Adipose tissue (tissue), 3 donors: ENCODE data around the gene ANKS1B. TPM values are rescaled to one million over a fixed set of nuclear protein-coding genes. Genes with fewer than 3 reads are reported as not detected.

Source experiments
- H3K27ac ChIP-seq: one replicate; pipeline ENCODE4 v1.5.1; 2013; ENCODE audit warnings: low read depth, low read length
- WGBS, 3 donors: extraction: QIAGEN DNeasy Blood & Tissue Kit; methylation state at CpG; one replicate each; pipeline ENCODE4 v1.1.7; 2013; 5-methylcytosine and 5-hydroxymethylcytosine counted together
- polyA plus RNA-seq, 3 donors: library from polyadenylated mRNA; stranded (reverse); fragments of 200-250 nt; gene quantifications; one replicate each; pipeline ENCODE4 v1.2.3, GENCODE V29; 2013
- donor health status: healthy with polysubstance abuse.
- donor health status: Bipolar disorder and iron deficiency.
- donor health status: healthy.

The ANKS1B gene
- polyA plus RNA-seq, 3 donors, result 0.58 to 4.0 (median 0.79) TPM

DNA sequence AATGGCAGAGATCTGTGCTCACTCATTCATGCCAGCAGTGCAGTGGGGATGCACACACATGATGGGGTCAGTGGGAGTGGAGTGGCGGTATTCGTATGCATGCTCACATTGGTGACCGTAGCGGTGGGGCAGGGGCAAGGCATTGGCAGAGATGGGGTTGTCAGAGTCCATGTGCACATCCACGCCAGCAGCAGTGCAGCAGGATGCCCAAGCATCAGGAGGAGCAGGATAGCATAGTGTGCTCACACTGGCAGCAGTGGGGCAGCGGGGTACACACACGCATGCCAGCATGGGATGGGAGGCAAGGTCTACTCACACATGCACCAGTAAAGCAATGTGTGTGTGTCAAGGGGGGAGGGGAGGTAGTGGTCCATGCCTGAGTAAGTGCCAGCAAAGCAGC is 426.6 kb downstream of the ANKS1B start:
- no peak overlapping the region for H3K27ac ChIP-seq
- 88 to 95% (median 93%) methylated on average over 7 of the region's 7 CpGs for WGBS, 3 donors

DNA sequence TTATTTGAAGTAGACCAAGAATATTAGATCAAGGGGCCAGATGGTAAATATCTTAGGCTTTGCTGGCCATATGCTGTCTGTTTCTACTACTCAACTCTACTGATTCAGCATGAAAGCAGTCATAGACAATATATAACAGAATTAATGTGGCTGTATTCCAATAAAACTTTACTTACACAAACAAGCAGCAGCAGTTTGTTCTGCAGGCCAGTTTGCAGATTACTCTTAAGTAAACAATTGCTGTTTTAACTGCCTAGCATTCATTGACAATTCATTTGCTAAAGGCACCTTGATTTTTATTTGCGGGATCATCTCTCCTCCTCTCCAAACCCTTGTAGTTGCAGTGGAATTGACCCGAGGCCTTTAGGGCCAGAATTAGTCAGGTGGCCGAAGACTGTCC is 431.3 kb downstream of the ANKS1B start:
- H3K27ac ChIP-seq, result no peak overlapping the region
- 64 to 71% (median 68%) methylated on average over 3 of the region's 3 CpGs for WGBS, 3 donors

DNA sequence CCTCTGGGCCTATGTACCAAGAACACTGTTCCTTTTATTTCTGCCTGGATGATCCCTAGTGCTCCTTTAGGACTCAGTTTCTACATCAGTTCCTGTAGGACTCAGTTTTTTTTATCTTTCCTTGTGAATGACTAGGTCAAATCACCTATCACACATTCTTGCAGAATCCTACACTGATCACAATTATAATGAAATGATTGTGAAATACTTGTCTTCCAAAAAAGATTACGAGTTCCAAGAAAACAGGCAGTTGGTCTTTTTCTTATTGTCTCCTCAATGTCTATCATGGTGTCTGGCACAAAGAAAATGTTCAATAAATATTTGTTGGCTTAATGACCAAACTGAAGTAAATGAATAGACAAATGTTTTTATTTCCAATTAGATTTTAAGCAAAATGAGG is 432.7 kb downstream of the ANKS1B start:
- 73 to 84% (median 83%) methylated on average over 1 of the region's 1 CpG for WGBS, 3 donors
- no peak overlapping the region for H3K27ac ChIP-seq

GRCh38 chr12:99549651-99550050 is 435.1 kb downstream of the ANKS1B start:
- no peak overlapping the region for H3K27ac ChIP-seq
- WGBS, 3 donors, result 86 to 92% (median 90%) methylated on average over 5 of the region's 5 CpGs

DNA sequence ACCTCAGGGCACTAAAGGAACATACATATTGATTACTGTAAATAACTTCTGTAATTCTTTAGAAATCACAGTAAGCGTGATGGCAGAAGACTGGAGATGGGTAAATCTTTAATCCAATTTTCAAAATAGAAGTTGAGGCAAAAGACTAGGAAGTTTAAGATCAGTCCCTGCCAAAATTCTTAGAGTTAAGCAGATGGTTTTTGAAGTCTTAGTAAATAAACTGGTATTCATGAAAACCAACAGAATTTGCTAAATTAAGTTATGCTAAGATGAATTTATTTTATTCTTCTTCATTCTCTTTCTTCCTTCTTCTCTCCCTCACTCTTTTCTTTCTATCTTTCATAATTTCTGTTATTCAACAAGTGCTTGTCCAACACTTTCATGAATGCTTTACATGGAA is 435.5 kb downstream of the ANKS1B start:
- 72 to 89% (median 86%) methylated on average over 1 of the region's 1 CpG for WGBS, 3 donors
- H3K27ac ChIP-seq, result no peak overlapping the region

DNA sequence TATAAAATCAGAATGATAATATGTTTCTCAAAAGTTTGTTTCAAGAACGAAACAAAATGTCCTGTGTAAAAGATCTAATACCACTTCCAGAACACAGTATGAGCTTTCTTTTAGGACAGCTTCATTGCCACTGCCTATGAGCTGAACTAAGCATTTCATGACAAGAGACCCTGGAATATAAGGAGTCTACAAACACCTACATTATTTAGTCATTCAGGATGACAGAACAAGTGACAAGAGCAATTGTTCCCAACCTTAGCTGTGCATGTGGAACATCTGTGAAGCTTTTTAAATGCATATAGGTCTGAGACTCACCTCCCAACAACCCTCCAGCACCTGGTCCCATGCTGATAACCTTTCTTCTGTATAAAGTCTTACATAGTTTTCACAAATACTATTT is 440.3 kb downstream of the ANKS1B start:
- WGBS, 3 donors, result 51 to 67% (median 54%) methylated on average over 1 of the region's 1 CpG
- H3K27ac ChIP-seq, result no peak overlapping the region

- H3K27ac ChIP-seq, result no peak overlapping the region
- 58 to 70% (median 63%) methylated on average over 2 of the region's 2 CpGs for WGBS, 3 donors
These were observed 454.8 kb downstream of the ANKS1B start for GRCh38 chr12:99529966-99530365.

DNA sequence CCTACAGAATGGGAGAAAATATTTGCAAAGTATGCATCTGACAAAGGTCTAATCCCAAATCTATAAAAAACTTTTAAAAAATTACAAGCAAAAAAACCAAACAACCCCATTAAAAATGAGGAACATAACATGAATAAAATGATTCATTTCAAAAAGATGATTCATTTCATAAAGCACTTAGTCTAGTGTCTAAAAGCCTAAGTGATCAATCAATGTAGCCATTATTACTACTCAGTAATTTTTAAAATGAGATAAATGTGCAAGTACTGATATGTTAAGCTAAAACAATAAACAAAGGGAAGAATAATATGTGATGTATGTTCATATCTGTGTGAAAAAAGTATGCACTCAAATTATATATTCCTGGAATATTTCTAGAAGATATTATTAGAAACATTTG is 456.3 kb downstream of the ANKS1B start:
- no peak overlapping the region for H3K27ac ChIP-seq

- no peak overlapping the region for H3K27ac ChIP-seq
- WGBS, 3 donors, result 59 to 82% (median 72%) methylated on average over 2 of the region's 2 CpGs
These were observed 460.9 kb downstream of the ANKS1B start for GRCh38 chr12:99523853-99524252.

DNA sequence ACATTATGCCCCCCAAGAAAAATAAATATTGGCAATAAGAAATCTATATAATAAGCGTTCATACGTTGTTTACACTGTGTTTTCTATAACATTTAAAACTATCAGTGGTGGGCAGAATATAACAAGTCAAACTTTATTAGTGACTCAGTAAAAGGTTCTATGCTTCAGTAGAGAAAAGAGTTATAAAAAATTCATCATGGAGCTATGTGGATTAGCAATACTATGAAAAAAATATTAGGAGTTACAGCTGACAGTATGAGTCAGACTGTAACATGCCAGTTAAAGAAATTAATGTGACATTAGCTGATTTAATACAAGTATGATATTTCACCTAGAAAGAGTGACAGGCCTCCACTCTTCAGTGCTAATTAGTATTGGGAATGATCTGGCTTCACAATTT is 462.3 kb downstream of the ANKS1B start:
- no peak overlapping the region for H3K27ac ChIP-seq
- WGBS, 3 donors, result 20 to 43% (median 42%) methylated on average over 2 of the region's 2 CpGs

GRCh38 chr12:99521664-99522063 is 463.1 kb downstream of the ANKS1B start:
- no peak overlapping the region for H3K27ac ChIP-seq
- 74 to 84% (median 83%) methylated on average over 3 of the region's 3 CpGs for WGBS, 3 donors

- H3K27ac ChIP-seq, result no peak overlapping the region
- WGBS, 3 donors, result 54 to 80% (median 79%) methylated on average over 2 of the region's 2 CpGs
These were observed 471.7 kb downstream of the ANKS1B start for GRCh38 chr12:99513066-99513465.

DNA sequence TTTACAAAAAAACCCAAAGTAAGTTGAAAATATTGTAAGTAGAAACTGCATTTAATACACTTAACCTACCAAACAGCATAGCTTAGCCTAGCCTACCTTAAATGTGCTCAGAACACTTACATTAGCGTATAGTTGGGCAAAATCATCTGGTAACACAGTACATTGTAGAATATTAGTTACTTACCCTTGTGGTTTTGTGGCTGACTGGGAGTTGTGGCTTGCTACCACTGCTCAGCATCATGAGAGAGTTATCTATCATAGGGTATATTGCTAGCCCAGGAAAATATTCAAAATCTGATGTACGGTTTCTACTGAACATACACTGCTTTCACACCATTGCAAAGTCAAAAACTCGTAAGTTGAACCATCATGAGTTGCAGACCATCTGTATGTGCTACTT is 478.9 kb downstream of the ANKS1B start:
- no peak overlapping the region for H3K27ac ChIP-seq
- WGBS, 3 donors, result 69 to 79% (median 78%) methylated on average over 3 of the region's 3 CpGs

GRCh38 chr12:99498756-99499155 is 486.0 kb downstream of the ANKS1B start:
- WGBS, 3 donors, result 54 to 65% (median 62%) methylated on average over 3 of the region's 3 CpGs
- H3K27ac ChIP-seq, result no peak overlapping the region

GRCh38 chr12:99495799-99496198 is 488.9 kb downstream of the ANKS1B start:
- no peak overlapping the region for H3K27ac ChIP-seq
- 35 to 75% (median 69%) methylated on average over 1 of the region's 1 CpG for WGBS, 3 donors

DNA sequence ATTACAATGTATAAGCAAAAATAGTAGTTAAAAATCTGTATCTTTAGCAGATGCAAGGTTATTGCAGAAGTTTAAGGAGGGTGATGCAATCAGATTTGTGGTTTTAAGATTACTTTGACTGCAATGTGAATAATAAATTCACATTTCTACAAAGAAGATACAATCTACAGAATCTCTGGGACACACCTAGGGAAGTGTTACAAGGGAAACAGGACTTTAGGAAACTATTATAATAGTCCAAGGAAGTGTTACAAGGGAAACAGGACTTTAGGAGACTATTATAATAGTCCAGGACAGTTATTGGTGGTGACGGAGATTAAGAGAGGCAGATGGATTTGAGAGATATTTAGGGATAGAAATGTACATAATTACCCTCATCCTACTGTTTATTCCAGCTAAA is 491.5 kb downstream of the ANKS1B start:
- WGBS, 3 donors, result 68 to 94% (median 75%) methylated on average over 1 of the region's 1 CpG
- H3K27ac ChIP-seq, result no peak overlapping the region

GRCh38 chr12:99486277-99486676 is 498.5 kb downstream of the ANKS1B start:
- no peak overlapping the region for H3K27ac ChIP-seq
- 53 to 88% (median 72%) methylated on average over 1 of the region's 1 CpG for whole genome bisulfite sequencing, 3 donors

DNA sequence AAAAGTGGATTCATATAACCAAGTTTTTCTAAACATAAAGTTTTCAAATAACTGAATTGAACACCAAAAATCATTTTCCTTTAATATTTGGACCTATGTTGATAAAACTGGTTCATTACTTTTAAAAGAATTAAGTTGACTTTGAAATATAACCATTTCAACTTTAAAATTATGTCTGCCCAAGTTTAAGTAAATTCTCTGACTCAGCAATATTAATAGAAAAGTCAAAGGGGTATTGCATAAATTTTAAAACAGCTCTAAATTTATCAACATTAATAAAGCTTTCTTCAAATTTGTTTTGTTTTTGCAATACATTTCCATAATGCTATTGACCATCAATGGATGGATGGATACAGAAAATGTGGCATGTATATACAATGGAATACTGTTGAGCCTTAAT is 505.6 kb downstream of the ANKS1B start:
- no peak overlapping the region for H3K27ac ChIP-seq

DNA sequence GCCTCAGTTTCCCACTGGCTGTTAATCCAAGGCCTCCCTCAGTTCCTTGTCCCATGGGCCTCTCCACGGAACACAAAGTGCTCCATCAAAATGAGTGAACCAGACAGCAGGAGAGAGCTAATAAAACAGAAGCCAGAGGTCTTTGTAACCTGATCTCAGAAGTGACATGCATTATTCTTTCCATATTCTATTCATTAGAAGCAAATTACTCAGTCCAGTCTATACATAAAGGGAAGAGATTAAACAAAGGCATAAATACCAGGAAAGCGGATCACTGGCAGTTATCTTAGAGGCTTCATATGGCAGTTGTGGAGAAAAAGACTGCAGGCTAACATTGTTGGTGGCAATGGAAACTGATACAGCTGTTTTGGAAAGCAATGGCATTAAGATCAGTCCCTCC is 507.8 kb downstream of the ANKS1B start:
- WGBS, 3 donors, result 65 to 71% (median 70%) methylated on average over 2 of the region's 2 CpGs
- no peak overlapping the region for H3K27ac ChIP-seq

DNA sequence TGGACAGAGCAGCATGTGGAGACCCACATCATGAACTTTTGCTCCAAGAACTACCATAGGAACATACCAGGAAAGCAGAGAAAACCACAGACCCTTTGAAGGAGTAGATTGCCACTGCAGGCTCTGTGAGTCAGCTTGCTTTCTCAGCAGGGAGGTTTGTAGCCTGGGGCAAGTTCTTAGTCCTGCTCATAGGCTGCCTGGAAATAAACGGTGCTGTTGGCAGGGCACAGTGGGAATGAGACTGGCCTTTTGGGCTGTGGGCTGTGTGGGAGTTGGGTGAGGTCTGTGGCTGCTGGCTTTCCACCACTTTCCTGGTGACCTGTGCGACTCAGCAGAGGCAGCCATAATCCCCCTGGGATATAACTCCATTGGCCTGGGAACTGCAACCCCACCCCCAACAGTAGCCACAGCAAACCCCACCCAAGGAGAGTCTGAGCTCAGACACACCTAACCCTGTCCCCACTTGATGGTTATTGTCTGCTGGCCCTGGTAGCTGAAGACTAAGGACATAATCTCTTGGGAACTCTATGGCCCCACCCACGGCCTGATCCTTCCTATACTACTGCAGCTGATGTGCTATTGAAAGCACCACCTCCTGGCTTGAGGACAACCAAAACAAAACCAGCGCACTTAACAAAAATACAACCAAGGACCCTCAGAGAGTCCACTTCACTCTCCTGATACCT is 529.2 kb downstream of the ANKS1B start:
- H3K27ac ChIP-seq, result no peak overlapping the region
- WGBS, 3 donors, result 63 to 71% (median 67%) methylated on average over 4 of the region's 4 CpGs
